Measurements from ENCODE around the gene GOLGA6L7. TPM values are rescaled to one million over a fixed set of nuclear protein-coding genes. Genes with fewer than 3 reads are reported as not detected.

Gene GOLGA6L7
- total RNA-seq, 1 donor from 2014 or later = not detected

DNA sequence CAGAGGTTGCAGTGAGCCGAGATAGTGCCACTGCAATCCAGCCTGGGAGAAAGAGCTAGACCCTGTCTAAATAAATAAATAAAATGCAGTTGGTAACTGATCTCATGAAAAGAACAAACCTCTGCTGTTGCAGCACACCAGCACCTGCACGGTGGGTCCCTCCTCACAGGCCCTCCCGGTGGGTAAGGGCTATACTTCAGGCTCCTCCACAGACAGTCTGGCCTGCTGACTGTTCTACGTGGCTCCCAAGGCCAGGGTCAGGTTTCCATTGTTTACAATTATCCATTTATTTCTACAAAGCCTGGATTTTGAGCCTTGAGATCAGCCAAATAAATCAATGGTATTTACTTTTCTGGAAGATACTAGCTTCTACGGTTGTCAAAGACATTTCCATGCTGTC is 32.2 kb upstream of the GOLGA6L7 start:
- H3K4me3 Mint-ChIP-seq = no peak overlapping the region
- H3K27ac Mint-ChIP-seq (ENCODE audit: unreplicated experiment) = no peak overlapping the region
- DNase-seq (ENCODE audit: low read depth, low spot score) = no peak
- H3K9me3 Mint-ChIP-seq = no peaks in the 10 kb centered on the region
- peaks cover 48% of the 10 kb centered on the region for H3K4me1 Mint-ChIP-seq
- H3K27me3 Mint-ChIP-seq (ENCODE audit: low read depth) = no peaks in the 10 kb centered on the region
- TF ChIP-seq, protein P1, sequence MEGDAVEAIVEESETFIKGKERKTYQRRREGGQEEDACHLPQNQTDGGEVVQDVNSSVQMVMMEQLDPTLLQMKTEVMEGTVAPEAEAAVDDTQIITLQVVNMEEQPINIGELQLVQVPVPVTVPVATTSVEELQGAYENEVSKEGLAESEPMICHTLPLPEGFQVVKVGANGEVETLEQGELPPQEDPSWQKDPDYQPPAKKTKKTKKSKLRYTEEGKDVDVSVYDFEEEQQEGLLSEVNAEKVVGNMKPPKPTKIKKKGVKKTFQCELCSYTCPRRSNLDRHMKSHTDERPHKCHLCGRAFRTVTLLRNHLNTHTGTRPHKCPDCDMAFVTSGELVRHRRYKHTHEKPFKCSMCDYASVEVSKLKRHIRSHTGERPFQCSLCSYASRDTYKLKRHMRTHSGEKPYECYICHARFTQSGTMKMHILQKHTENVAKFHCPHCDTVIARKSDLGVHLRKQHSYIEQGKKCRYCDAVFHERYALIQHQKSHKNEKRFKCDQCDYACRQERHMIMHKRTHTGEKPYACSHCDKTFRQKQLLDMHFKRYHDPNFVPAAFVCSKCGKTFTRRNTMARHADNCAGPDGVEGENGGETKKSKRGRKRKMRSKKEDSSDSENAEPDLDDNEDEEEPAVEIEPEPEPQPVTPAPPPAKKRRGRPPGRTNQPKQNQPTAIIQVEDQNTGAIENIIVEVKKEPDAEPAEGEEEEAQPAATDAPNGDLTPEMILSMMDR (conservative IDR thresholded peaks at IDR 0.05) = no peak
- H3K36me3 Mint-ChIP-seq (ENCODE audit: low read depth) = peaks cover 2% of the 10 kb centered on the region

DNA sequence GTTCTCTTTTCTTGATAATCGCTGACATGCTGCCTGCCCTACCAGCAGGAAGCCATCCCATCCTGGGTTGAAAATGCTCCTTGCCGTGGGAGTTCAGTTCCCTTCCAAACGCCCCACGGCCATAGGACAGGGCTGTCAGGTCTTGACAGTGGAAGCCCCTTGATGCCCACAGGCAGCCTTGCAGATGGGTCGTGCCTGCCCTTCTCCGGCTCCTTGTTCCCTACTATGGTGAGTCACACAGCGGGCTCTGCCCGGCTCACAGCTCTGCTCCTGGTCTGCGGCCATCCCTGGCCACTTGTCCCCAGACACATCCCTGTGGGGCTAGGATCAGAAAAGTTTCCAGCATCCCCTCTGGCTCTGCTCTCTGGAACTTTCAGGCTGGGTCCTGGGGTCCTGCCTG is 31.1 kb upstream of the GOLGA6L7 start:
- TF ChIP-seq, protein P1 (conservative IDR thresholded peaks at IDR 0.05) = no peak
- H3K36me3 Mint-ChIP-seq (ENCODE audit: low read depth) = peaks cover 2% of the 10 kb centered on the region
- no peak overlapping the region for H3K27ac Mint-ChIP-seq (ENCODE audit: unreplicated experiment)
- peaks cover 47% of the 10 kb centered on the region for H3K4me1 Mint-ChIP-seq
- H3K27me3 Mint-ChIP-seq (ENCODE audit: low read depth) = no peaks in the 10 kb centered on the region
- no peak overlapping the region for H3K4me3 Mint-ChIP-seq
- DNase-seq (ENCODE audit: low read depth, low spot score) = no peak
- H3K9me3 Mint-ChIP-seq = no peaks in the 10 kb centered on the region

DNA sequence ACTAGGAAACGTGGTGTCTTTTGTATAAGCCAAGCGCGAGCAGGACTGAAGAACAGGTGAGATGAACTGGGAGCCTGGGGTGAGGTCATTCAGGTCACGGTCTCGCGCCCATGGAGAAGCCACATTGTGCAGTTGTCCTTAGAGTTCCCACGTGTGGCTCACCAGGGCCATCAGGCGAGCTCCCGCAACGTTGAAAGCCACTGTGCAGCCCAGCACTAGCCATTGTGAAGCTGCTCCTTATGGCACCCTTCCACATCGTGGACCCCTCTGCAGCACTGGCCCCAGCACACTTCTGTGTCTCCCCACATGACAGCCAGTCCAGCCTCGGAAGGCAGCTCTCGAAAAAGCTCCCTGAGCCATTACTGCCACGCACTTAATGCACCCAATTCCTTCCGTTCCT is 29.8 kb upstream of the GOLGA6L7 start:
- no peak for DNase-seq (ENCODE audit: low read depth, low spot score)
- peaks cover 48% of the 10 kb centered on the region for H3K4me1 Mint-ChIP-seq
- TF ChIP-seq, protein P1 (conservative IDR thresholded peaks at IDR 0.05) = no peak
- no peak overlapping the region for H3K4me3 Mint-ChIP-seq
- peak overlapping the region; percentile 74 for H3K27ac Mint-ChIP-seq (ENCODE audit: unreplicated experiment)
- no peaks in the 10 kb centered on the region for H3K9me3 Mint-ChIP-seq
- H3K27me3 Mint-ChIP-seq (ENCODE audit: low read depth) = no peaks in the 10 kb centered on the region
- peaks cover 2% of the 10 kb centered on the region for H3K36me3 Mint-ChIP-seq (ENCODE audit: low read depth)

- DNase-seq (ENCODE audit: low read depth, low spot score) = no peak
- no peaks in the 10 kb centered on the region for H3K9me3 Mint-ChIP-seq
- TF ChIP-seq, protein P1 (conservative IDR thresholded peaks at IDR 0.05) = no peak
- H3K27me3 Mint-ChIP-seq (ENCODE audit: low read depth) = no peaks in the 10 kb centered on the region
- H3K36me3 Mint-ChIP-seq (ENCODE audit: low read depth) = peaks cover 2% of the 10 kb centered on the region
- no peak overlapping the region for H3K4me3 Mint-ChIP-seq
- peaks cover 44% of the 10 kb centered on the region for H3K4me1 Mint-ChIP-seq
- H3K27ac Mint-ChIP-seq (ENCODE audit: unreplicated experiment) = no peak overlapping the region
Measured at GRCh38 chr15:28876845-28877185, 28.4 kb upstream of the GOLGA6L7 start.

DNA sequence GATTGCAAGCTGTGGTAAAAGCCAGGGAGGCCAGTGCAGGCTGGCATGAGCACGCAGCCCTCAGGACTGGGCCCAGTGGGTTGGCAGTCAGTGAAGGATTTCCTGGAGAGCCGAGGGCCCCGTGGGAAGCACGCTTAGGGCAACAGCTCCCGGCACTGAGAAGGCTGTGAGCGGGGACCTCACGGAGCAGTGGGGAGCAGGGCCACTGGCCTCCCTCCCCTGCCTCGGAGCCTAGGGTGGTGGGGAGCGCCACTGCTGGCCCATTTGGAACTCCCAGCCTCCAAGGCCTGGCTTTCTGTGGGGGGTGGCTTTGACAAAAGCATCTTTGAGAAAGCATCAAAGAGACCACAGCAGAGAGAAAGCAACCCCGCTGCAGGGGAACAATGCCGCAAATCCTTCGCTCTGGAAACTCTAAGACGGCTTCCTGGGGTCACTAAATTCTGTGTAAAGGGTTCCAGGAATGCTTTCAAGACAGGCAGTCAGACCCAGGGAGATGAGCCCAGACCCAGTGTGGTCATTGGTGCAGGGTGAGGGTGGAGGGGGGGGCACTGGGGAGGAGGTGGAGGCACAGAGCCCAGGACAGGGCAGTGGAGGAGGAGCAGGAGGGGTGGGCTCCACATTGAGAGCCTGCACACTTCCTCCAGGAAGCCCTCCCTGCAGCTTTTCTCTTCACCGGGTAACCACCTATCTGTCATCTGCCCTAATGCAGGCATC is 27.8 kb upstream of the GOLGA6L7 start:
- H3K4me1 Mint-ChIP-seq = peaks cover 38% of the 10 kb centered on the region
- no peaks in the 10 kb centered on the region for H3K27me3 Mint-ChIP-seq (ENCODE audit: low read depth)
- peaks cover 2% of the 10 kb centered on the region for H3K9me3 Mint-ChIP-seq
- TF ChIP-seq, protein P1 (conservative IDR thresholded peaks at IDR 0.05) = no peak
- peak overlapping the region; percentile 74 for H3K4me3 Mint-ChIP-seq
- peaks cover 2% of the 10 kb centered on the region for H3K36me3 Mint-ChIP-seq (ENCODE audit: low read depth)
- DNase-seq (ENCODE audit: low read depth, low spot score) = peak; percentile 23
- no peak overlapping the region for H3K27ac Mint-ChIP-seq (ENCODE audit: unreplicated experiment)
